Activated T-helper 17 cell treated with anti-CD3 and anti-CD28 coated beads, Interleukin-2, amount 50 U/mL, for 72 hours (primary cell): Measurements from ENCODE around the gene PARS2. TPM values are rescaled to one million over a fixed set of nuclear protein-coding genes. Genes with fewer than 3 reads are reported as not detected.

ENCODE experiments used
- ATAC-seq: fragments of 150-1000 bp; cut with Tn5 transposase; replicated peaks from 2 replicates; pipeline ENCODE4 v1.10.0; 2021; ENCODE audit warnings: mild to moderate bottlenecking, moderate library complexity
- H3K27ac Mint-ChIP-seq: one replicate; pipeline ENCODE4 v1.8.0; 2022; ENCODE audit warnings: mixed read lengths
- H3K27me3 Mint-ChIP-seq: one replicate; pipeline ENCODE4 v1.8.0; 2022; ENCODE audit warnings: mixed read lengths
- H3K36me3 Mint-ChIP-seq: one replicate; pipeline ENCODE4 v1.8.0; 2022; ENCODE audit warnings: low read depth, mild to moderate bottlenecking, mixed read lengths
- H3K4me1 Mint-ChIP-seq: one replicate; pipeline ENCODE4 v1.8.0; 2022; ENCODE audit warnings: mixed read lengths
- H3K4me3 Mint-ChIP-seq: one replicate; pipeline ENCODE4 v1.8.0; 2022; ENCODE audit warnings: mild to moderate bottlenecking, mixed read lengths
- H3K9me3 Mint-ChIP-seq: one replicate; pipeline ENCODE4 v1.8.0; 2022; ENCODE audit warnings: mixed read lengths
- total RNA-seq, 2 donors: library from RNA; stranded (reverse); gene quantifications; one replicate each; pipeline ENCODE4 v1.2.3, GENCODE V29; 2022

PARS2 gene
- 1 to 10 TPM; 4.7 to 6.6 TPM for total RNA-seq

GRCh38 chr1:54764133-54764921 is at the start of gene PARS2:
Gene PARS2 (minus strand): TSS chr1:54764523. CDS start chr1:54759161, 5,362 bp downstream.
- ATAC-seq, result peak; percentile 96
- peak within 1 kb of the TSS; percentile 93 for H3K4me3 Mint-ChIP-seq
- H3K27ac Mint-ChIP-seq, result peak within 1 kb of the TSS; percentile 89
- no peaks in the 10 kb centered on the region for H3K9me3 Mint-ChIP-seq
- no peaks in the 10 kb centered on the region for H3K36me3 Mint-ChIP-seq
- H3K27me3 Mint-ChIP-seq, result no peaks in the 10 kb centered on the region
- peaks cover 11% of the 10 kb centered on the region for H3K4me1 Mint-ChIP-seq

GRCh38 chr1:54814126-54814498 is 49.8 kb upstream of the PARS2 start:
- Mint-ChIP-seq H3K36me3 (no peaks in the 10 kb centered on the region), H3K4me3 (no peak overlapping the region), H3K9me3 (no peaks in the 10 kb centered on the region), H3K27ac (no peak overlapping the region), H3K4me1 (peaks cover 4% of the 10 kb centered on the region), H3K27me3 (no peaks in the 10 kb centered on the region)
- ATAC-seq, result no peak

- no peak for ATAC-seq
- H3K4me1 Mint-ChIP-seq, result peaks cover 4% of the 10 kb centered on the region
- no peak overlapping the region for H3K27ac Mint-ChIP-seq
- H3K36me3 Mint-ChIP-seq, result no peaks in the 10 kb centered on the region
- no peaks in the 10 kb centered on the region for H3K9me3 Mint-ChIP-seq
- no peaks in the 10 kb centered on the region for H3K27me3 Mint-ChIP-seq
- H3K4me3 Mint-ChIP-seq, result no peak overlapping the region
Observed at GRCh38 chr1:54813485-54814125, 49.3 kb upstream of the PARS2 start.

- peak; percentile 44 for ATAC-seq
- Mint-ChIP-seq H3K4me1 (peaks cover 2% of the 10 kb centered on the region), H3K9me3 (no peaks in the 10 kb centered on the region), H3K27ac (no peak overlapping the region), H3K27me3 (no peaks in the 10 kb centered on the region), H3K4me3 (no peak overlapping the region), H3K36me3 (no peaks in the 10 kb centered on the region)
Observed at GRCh38 chr1:54812801-54813484, 48.6 kb upstream of the PARS2 start.

- no peaks in the 10 kb centered on the region for H3K9me3 Mint-ChIP-seq
- H3K27ac Mint-ChIP-seq, result no peak overlapping the region
- H3K4me3 Mint-ChIP-seq, result no peak overlapping the region
- no peaks in the 10 kb centered on the region for H3K36me3 Mint-ChIP-seq
- ATAC-seq, result no peak
- no peaks in the 10 kb centered on the region for H3K4me1 Mint-ChIP-seq
- H3K27me3 Mint-ChIP-seq, result no peaks in the 10 kb centered on the region
Observed at GRCh38 chr1:54811739-54812655, 47.7 kb upstream of the PARS2 start.

- H3K27me3 Mint-ChIP-seq, result no peaks in the 10 kb centered on the region
- H3K4me1 Mint-ChIP-seq, result no peaks in the 10 kb centered on the region
- no peaks in the 10 kb centered on the region for H3K9me3 Mint-ChIP-seq
- H3K4me3 Mint-ChIP-seq, result no peak overlapping the region
- no peaks in the 10 kb centered on the region for H3K36me3 Mint-ChIP-seq
- ATAC-seq, result no peak
- H3K27ac Mint-ChIP-seq, result no peak overlapping the region
Observed at GRCh38 chr1:54811066-54811465, 46.7 kb upstream of the PARS2 start.

GRCh38 chr1:54810153-54810942 is 46.0 kb upstream of the PARS2 start:
- no peaks in the 10 kb centered on the region for H3K27me3 Mint-ChIP-seq
- H3K36me3 Mint-ChIP-seq, result no peaks in the 10 kb centered on the region
- no peaks in the 10 kb centered on the region for H3K4me1 Mint-ChIP-seq
- peak; percentile 75 for ATAC-seq
- no peak overlapping the region for H3K4me3 Mint-ChIP-seq
- peak overlapping the region; percentile 46 for H3K27ac Mint-ChIP-seq
- H3K9me3 Mint-ChIP-seq, result no peaks in the 10 kb centered on the region

GRCh38 chr1:54809496-54810074 is 45.3 kb upstream of the PARS2 start:
- peaks cover 5% of the 10 kb centered on the region for H3K4me1 Mint-ChIP-seq
- H3K27ac Mint-ChIP-seq, result peak overlapping the region; percentile 46
- ATAC-seq, result no peak
- no peaks in the 10 kb centered on the region for H3K27me3 Mint-ChIP-seq
- H3K36me3 Mint-ChIP-seq, result no peaks in the 10 kb centered on the region
- H3K9me3 Mint-ChIP-seq, result no peaks in the 10 kb centered on the region
- H3K4me3 Mint-ChIP-seq, result no peak overlapping the region

- H3K27ac Mint-ChIP-seq, result no peak overlapping the region
- no peaks in the 10 kb centered on the region for H3K9me3 Mint-ChIP-seq
- H3K4me3 Mint-ChIP-seq, result no peak overlapping the region
- no peaks in the 10 kb centered on the region for H3K36me3 Mint-ChIP-seq
- H3K27me3 Mint-ChIP-seq, result no peaks in the 10 kb centered on the region
- no peak for ATAC-seq
- peaks cover 14% of the 10 kb centered on the region for H3K4me1 Mint-ChIP-seq
Observed at GRCh38 chr1:54808443-54809207, 44.3 kb upstream of the PARS2 start.

GRCh38 chr1:54807756-54808155 is 43.4 kb upstream of the PARS2 start:
- no peaks in the 10 kb centered on the region for H3K27me3 Mint-ChIP-seq
- ATAC-seq, result no peak
- H3K9me3 Mint-ChIP-seq, result no peaks in the 10 kb centered on the region
- H3K36me3 Mint-ChIP-seq, result no peaks in the 10 kb centered on the region
- no peak overlapping the region for H3K4me3 Mint-ChIP-seq
- peaks cover 20% of the 10 kb centered on the region for H3K4me1 Mint-ChIP-seq
- no peak overlapping the region for H3K27ac Mint-ChIP-seq

GRCh38 chr1:54806931-54807611 is 42.7 kb upstream of the PARS2 start:
- H3K27ac Mint-ChIP-seq, result no peak overlapping the region
- no peaks in the 10 kb centered on the region for H3K9me3 Mint-ChIP-seq
- H3K4me3 Mint-ChIP-seq, result no peak overlapping the region
- H3K27me3 Mint-ChIP-seq, result no peaks in the 10 kb centered on the region
- H3K36me3 Mint-ChIP-seq, result no peaks in the 10 kb centered on the region
- ATAC-seq, result peak; percentile 55
- peaks cover 20% of the 10 kb centered on the region for H3K4me1 Mint-ChIP-seq

- Mint-ChIP-seq H3K27ac (no peak overlapping the region), H3K4me3 (no peak overlapping the region), H3K36me3 (no peaks in the 10 kb centered on the region), H3K4me1 (peaks cover 20% of the 10 kb centered on the region), H3K27me3 (no peaks in the 10 kb centered on the region), H3K9me3 (no peaks in the 10 kb centered on the region)
- ATAC-seq, result no peak
Observed at GRCh38 chr1:54805981-54806381, 41.7 kb upstream of the PARS2 start.
